MCF 10A (cell line): Measurements from ENCODE around the gene SGSH. TPM values are rescaled to one million over a fixed set of nuclear protein-coding genes. Genes with fewer than 3 reads are reported as not detected.

Experiments used
- Bru-seq: library from RNA; stranded (reverse); fragments of 400-500 nt; gene quantifications from one replicate; lab custom pipeline; 2021; lab: Mats Ljungman, UMichigan
- BruChase-seq, 2 experiments: library from RNA; stranded (reverse); fragments of 400-500 nt; gene quantifications; one replicate each; lab custom pipeline; 2021; lab: Mats Ljungman, UMichigan
- BruUV-seq: library from RNA; stranded (reverse); fragments of 400-500 nt; replicated peaks from 2 replicates; lab custom pipeline; 2021; lab: Mats Ljungman, UMichigan
- CTCF ChIA-PET: fragments of 300-600 bp; sonication (Branson Sonifier 250); formaldehyde crosslinking; extraction: SDS; loops from one replicate; lab custom pipeline; 2021; ENCODE audit warnings: antibody characterized with exemption, inconsistent platforms; lab: Yijun Ruan, JAX
- POLR2A ChIA-PET: fragments of 300-600, 350-650 bp; sonication (Branson Sonifier 250); formaldehyde crosslinking; extraction: SDS; loops from one replicate; lab custom pipeline; 2020; ENCODE audit warnings: antibody characterized with exemption, inconsistent platforms; lab: Yijun Ruan, JAX
- DNase-seq: peaks from one replicate; pipeline ENCODE4 v3.0.0-alpha.2; 2018; ENCODE audit not compliant: unreplicated experiment
- H3K27ac Mint-ChIP-seq: one replicate; pipeline ENCODE4 v1.8.0; 2022; ENCODE audit warnings: mild to moderate bottlenecking, low read depth, mixed read lengths; ENCODE audit not compliant: unreplicated experiment
- H3K27me3 Mint-ChIP-seq: one replicate; pipeline ENCODE4 v1.8.0; 2022; ENCODE audit warnings: mixed read lengths; ENCODE audit not compliant: insufficient read depth, unreplicated experiment
- H3K36me3 Mint-ChIP-seq: one replicate; pipeline ENCODE4 v1.8.0; 2022; ENCODE audit warnings: mild to moderate bottlenecking, moderate library complexity, mixed read lengths; ENCODE audit not compliant: insufficient read depth, unreplicated experiment
- H3K4me1 Mint-ChIP-seq: one replicate; pipeline ENCODE4 v1.8.0; 2022; ENCODE audit warnings: mixed read lengths; ENCODE audit not compliant: insufficient read depth, unreplicated experiment
- H3K4me3 Mint-ChIP-seq: one replicate; pipeline ENCODE4 v1.8.0; 2022; ENCODE audit warnings: mild to moderate bottlenecking, moderate library complexity, mixed read lengths; ENCODE audit not compliant: unreplicated experiment
- H3K9me3 Mint-ChIP-seq: one replicate; pipeline ENCODE4 v1.8.0; 2022; ENCODE audit warnings: mixed read lengths; ENCODE audit not compliant: unreplicated experiment
- intact Hi-C: fragments of 100-400 bp; cut with micrococcal nuclease; formaldehyde crosslinking; loops from 2 replicates; pipeline ENCODE4 v1.14.1; 2022
- long read RNA-seq: library from polyadenylated mRNA; stranded (forward); transcript quantifications from one replicate; pipeline ENCODE4 v2.0.0, GENCODE V29; 2022
- total RNA-seq: library from RNA; stranded (reverse); gene quantifications from 2 replicates; pipeline ENCODE4 v1.2.3, GENCODE V29; 2022
- TF ChIP-seq, protein P1 (sequence below): fragments of 200-600 bp; IDR thresholded peaks from one replicate; pipeline ENCODE4 v1.8.0; 2022; ENCODE audit warnings: antibody characterized with exemption, mild to moderate bottlenecking; ENCODE audit not compliant: unreplicated experiment

Gene SGSH
- total RNA-seq (42.0 and 42.4 TPM in 2 replicates), Bru-seq, nascent RNA (percentile 61 among the genes with signal in this experiment), BruChase-seq, experiment 1, labeled RNA remaining after a 6-hour chase (percentile 77 among the genes with signal in this experiment), BruChase-seq, experiment 2, labeled RNA remaining after a 2-hour chase (percentile 70 among the genes with signal in this experiment)
- long read RNA-seq, transcript SGSH-201 (8 exons, 2,784 nt) = major isoform, 30 of 76 reads
- long read RNA-seq, partial matches to known transcripts = 9 of 76 reads
- long read RNA-seq, other reads (novel, unspliced or antisense) = 36 of 76 reads

DNA sequence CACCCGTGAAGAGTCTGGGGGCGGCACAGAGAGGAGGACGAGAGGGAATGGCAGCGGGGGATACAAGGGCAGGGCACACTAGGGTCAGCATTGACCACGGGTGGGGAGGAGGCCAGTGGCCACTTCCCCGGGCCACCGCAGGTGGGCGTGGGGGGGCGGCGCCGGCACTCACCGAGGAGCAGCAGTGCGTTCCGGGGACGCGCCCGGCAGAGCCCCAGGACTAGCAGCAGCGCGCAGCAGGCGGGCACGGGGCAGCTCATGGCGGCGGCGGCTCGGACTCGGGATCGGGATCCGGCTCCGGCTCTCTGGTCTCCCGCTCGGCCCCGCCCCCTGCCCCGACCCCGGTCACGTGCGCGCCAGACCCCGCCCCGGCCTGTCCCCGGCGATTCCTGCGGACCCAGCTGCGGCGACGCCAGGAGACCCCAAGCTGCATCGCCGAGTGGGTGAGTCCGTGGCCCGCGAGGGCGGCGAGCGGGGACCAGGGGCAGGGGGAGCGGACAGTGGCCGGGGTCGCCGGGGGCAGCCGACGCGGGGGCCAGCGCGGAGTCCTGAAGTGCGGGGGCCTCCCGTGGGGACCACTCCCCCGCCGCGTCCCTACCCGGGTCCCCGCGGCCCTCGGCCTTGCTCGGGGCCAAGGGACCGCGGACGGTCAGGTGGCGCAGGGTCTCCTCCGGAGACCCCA is at the start of gene SGSH, which contains the start of gene SLC26A11:
SGSH (minus strand) TSS at position 280 of the 682 bp plus-strand sequence; CDS start at position 260, 20 bp downstream.
SLC26A11 (plus strand) TSS at position 374 of the 682 bp plus-strand sequence. CDS start 1,134 bp downstream, outside the sequence.
- Mint-ChIP-seq H3K27ac (peak within 1 kb of the TSS; percentile 84), H3K4me1 (peaks cover 16% of the 10 kb centered on the region), H3K4me3 (peak within 1 kb of the TSS; percentile 94), H3K9me3 (no peaks in the 10 kb centered on the region), H3K36me3 (peaks cover 17% of the 10 kb centered on the region), H3K27me3 (no peaks in the 10 kb centered on the region)
- intact Hi-C loops = no loop called here
- ChIA-PET POLR2A (interaction anchor here (0.6 to 1.3 kb wide), 5 partner anchors 22 to 73 kb away, joined by 3 to 7 read pairs (median 3); partner anchors contain the start of gene EIF4A3), CTCF (no interaction called here)
- TF ChIP-seq, protein P1, sequence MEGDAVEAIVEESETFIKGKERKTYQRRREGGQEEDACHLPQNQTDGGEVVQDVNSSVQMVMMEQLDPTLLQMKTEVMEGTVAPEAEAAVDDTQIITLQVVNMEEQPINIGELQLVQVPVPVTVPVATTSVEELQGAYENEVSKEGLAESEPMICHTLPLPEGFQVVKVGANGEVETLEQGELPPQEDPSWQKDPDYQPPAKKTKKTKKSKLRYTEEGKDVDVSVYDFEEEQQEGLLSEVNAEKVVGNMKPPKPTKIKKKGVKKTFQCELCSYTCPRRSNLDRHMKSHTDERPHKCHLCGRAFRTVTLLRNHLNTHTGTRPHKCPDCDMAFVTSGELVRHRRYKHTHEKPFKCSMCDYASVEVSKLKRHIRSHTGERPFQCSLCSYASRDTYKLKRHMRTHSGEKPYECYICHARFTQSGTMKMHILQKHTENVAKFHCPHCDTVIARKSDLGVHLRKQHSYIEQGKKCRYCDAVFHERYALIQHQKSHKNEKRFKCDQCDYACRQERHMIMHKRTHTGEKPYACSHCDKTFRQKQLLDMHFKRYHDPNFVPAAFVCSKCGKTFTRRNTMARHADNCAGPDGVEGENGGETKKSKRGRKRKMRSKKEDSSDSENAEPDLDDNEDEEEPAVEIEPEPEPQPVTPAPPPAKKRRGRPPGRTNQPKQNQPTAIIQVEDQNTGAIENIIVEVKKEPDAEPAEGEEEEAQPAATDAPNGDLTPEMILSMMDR = no peak
- BruUV-seq = no TSS peak
- DNase-seq = peak; percentile 61

DNA sequence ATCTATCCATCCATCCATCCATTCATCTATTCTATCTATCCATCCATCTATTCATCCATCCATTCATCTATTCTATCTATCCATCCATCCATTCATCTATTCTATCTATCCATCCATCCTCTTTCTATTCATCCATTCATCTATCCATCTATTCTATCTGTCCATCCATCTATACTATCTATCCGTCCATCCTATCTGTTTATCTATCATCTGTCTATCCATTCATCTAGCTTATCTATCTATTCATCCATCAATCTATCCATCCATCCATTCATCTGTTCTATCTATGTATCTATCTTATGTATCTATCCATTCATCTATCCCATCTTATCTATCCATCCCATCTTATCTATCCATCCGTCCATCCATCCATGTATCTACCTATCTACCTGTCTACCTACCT is 49.3 kb upstream of the SGSH start:
- no TSS peak for BruUV-seq
- intact Hi-C loops = no loop called here
- DNase-seq = no peak
- Mint-ChIP-seq H3K36me3 (peaks cover 25% of the 10 kb centered on the region), H3K27me3 (no peaks in the 10 kb centered on the region), H3K4me3 (no peak overlapping the region), H3K4me1 (no peaks in the 10 kb centered on the region), H3K9me3 (no peaks in the 10 kb centered on the region), H3K27ac (no peak overlapping the region)
- TF ChIP-seq, protein P1 = no peak
- CTCF ChIA-PET = interaction anchor here (1.0 kb wide), 1 partner anchor 17 kb away, joined by 3 read pairs; no protein-coding TSS in a partner anchor
- POLR2A ChIA-PET = interaction anchor here (1.3 kb wide), 1 partner anchor 9 kb away, joined by 4 read pairs; no protein-coding TSS in a partner anchor

DNA sequence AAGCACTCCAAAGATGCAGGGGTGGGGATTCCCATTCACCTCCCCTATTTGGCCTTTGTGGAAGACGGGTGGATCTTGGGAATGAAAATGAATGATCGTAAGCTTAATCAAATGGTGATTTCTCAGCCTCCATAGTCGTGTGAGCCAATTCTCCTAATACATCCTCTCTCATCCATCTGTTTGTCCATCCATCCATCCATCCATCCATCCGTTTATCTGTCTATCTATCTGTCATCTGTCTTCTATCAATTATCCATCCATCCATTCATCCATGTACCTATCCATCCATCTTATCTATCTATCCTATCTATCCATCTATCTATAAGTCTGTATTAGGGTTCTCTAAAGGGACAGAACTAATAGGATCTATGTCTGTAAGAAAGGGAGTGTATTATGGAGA is 48.3 kb upstream of the SGSH start:
- ChIA-PET CTCF (no interaction called here), POLR2A (interaction anchor here (1.3 to 1.5 kb wide), 2 partner anchors 10 kb away, joined by 4 to 5 read pairs; no protein-coding TSS in a partner anchor)
- H3K9me3 Mint-ChIP-seq = no peaks in the 10 kb centered on the region
- no peak for DNase-seq
- peaks cover 25% of the 10 kb centered on the region for H3K36me3 Mint-ChIP-seq
- H3K27ac Mint-ChIP-seq = no peak overlapping the region
- intact Hi-C loops = no loop called here
- TF ChIP-seq, protein P1 = no peak
- H3K4me1 Mint-ChIP-seq = no peaks in the 10 kb centered on the region
- H3K27me3 Mint-ChIP-seq = no peaks in the 10 kb centered on the region
- no peak overlapping the region for H3K4me3 Mint-ChIP-seq
- no TSS peak for BruUV-seq

DNA sequence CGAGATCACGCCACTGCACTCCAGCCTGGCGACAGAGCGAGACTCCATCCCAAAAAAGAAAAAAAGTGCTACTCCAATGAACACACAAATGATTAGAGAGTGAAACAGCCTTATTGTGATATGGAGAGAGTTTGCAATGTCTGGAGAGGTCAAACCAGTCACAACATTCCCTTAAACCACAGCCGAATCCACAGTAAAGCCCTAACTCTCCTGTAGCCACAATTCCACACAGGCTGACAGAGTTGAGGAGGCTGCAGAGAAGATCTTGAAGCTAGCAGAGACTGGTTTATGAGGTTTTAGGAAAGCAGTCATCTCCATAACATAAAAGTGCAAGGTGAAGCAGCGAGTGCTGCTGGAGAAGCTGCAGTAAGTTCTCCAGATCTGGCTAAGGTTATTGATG is 47.3 kb upstream of the SGSH start:
- H3K36me3 Mint-ChIP-seq = peaks cover 27% of the 10 kb centered on the region
- no peak overlapping the region for H3K4me3 Mint-ChIP-seq
- no peaks in the 10 kb centered on the region for H3K9me3 Mint-ChIP-seq
- no peak for DNase-seq
- no peak overlapping the region for H3K27ac Mint-ChIP-seq
- no TSS peak for BruUV-seq
- TF ChIP-seq, protein P1 = no peak
- POLR2A ChIA-PET = interaction anchor here (1.1 to 1.5 kb wide), 2 partner anchors 11 to 12 kb away, joined by 3 to 5 read pairs; no protein-coding TSS in a partner anchor
- intact Hi-C loops = no loop called here
- CTCF ChIA-PET = interaction anchor here (0.7 kb wide), 1 partner anchor 112 kb away, joined by 4 read pairs; no protein-coding TSS in a partner anchor
- no peaks in the 10 kb centered on the region for H3K4me1 Mint-ChIP-seq
- H3K27me3 Mint-ChIP-seq = no peaks in the 10 kb centered on the region
